ENCODE results near the gene GPHB5. TPM values are rescaled to one million over a fixed set of nuclear protein-coding genes. Genes with fewer than 3 reads are reported as not detected.

The GPHB5 gene
- polyA plus RNA-seq, 1 donor, result not detected

Other genes with a start within 250 kb of the GPHB5 start
- gene RHOJ, start 114.5 kb downstream of the GPHB5 start, polyA plus RNA-seq, result 20.7 TPM
- 22.4 TPM for gene PPP2R5E, start 224.4 kb upstream of the GPHB5 start, polyA plus RNA-seq

Measured in large intestine (tissue), 1 donor.